GM23338 (cell line): Measurements from ENCODE around the gene SYNPO.

Source experiments
- CREB1 ChIP-seq: fragments of 250-450 bp; sonication (Bioruptor Pico); IDR thresholded peaks from 2 replicates; pipeline ENCODE4 v1.5.0; 2020; ENCODE audit warnings: low read depth, mild to moderate bottlenecking, moderate library complexity
- ETS1 ChIP-seq: IDR thresholded peaks from 2 replicates; pipeline ENCODE4 v1.6.1; 2016; ENCODE audit warnings: antibody characterized with exemption
- EZH2 ChIP-seq: fragments of 200-600 bp; sonication (generic); IDR thresholded peaks from one replicate; pipeline ENCODE4 v1.8.0; 2017; ENCODE audit warnings: antibody characterized with exemption, mild to moderate bottlenecking, low read depth; ENCODE audit not compliant: unreplicated experiment
- EZH2phosphoT487 ChIP-seq: fragments of 200-600 bp; sonication (generic); IDR thresholded peaks from one replicate; pipeline ENCODE4 v1.8.1; 2018; ENCODE audit warnings: antibody characterized with exemption; ENCODE audit not compliant: unreplicated experiment
- JUNB ChIP-seq: IDR thresholded peaks from one replicate; pipeline ENCODE4 v1.6.1; 2016; ENCODE audit warnings: antibody characterized with exemption; ENCODE audit not compliant: unreplicated experiment
- NANOG ChIP-seq: IDR thresholded peaks from 2 replicates; pipeline ENCODE4 v1.6.1; 2016; ENCODE audit warnings: antibody characterized with exemption, borderline replicate concordance
- POLR2AphosphoS5 ChIP-seq: IDR thresholded peaks from 2 replicates; pipeline ENCODE4 v1.6.1; 2016; ENCODE audit warnings: antibody characterized with exemption, low read depth
- REST ChIP-seq: IDR thresholded peaks from one replicate; pipeline ENCODE4 v1.6.1; 2018; ENCODE audit warnings: antibody characterized with exemption; ENCODE audit not compliant: unreplicated experiment
- ZNF114 ChIP-seq: fragments of 250-450 bp; sonication (Bioruptor Pico); IDR thresholded peaks from 2 replicates; pipeline ENCODE4 v1.5.0; 2020; ENCODE audit warnings: mild to moderate bottlenecking, moderate library complexity
- ZNF331 ChIP-seq: fragments of 250-450 bp; sonication (Bioruptor Pico); IDR thresholded peaks from 2 replicates; pipeline ENCODE4 v1.5.0; 2020; ENCODE audit warnings: low read depth, mild to moderate bottlenecking, moderate library complexity
- TF ChIP-seq, protein P1 (sequence below), 2 experiments: fragments of 200-600 bp in 1 of 2; sonication (generic) in 1 of 2; conservative IDR thresholded peaks; 2 replicates each; pipeline versions ENCODE4 v1.5.1 to v1.6.1; 2016 to 2017; ENCODE audit warnings: antibody characterized with exemption in 2 of 2, low read depth in 2 of 2, mild to moderate bottlenecking in 2 of 2, moderate library complexity in 1 of 2
- TF ChIP-seq, protein P2 (sequence below): fragments of 250-450 bp; sonication (Bioruptor Pico); IDR thresholded peaks from 2 replicates; pipeline ENCODE4 v1.5.0; 2020; ENCODE audit warnings: mild to moderate bottlenecking, moderate library complexity

DNA sequence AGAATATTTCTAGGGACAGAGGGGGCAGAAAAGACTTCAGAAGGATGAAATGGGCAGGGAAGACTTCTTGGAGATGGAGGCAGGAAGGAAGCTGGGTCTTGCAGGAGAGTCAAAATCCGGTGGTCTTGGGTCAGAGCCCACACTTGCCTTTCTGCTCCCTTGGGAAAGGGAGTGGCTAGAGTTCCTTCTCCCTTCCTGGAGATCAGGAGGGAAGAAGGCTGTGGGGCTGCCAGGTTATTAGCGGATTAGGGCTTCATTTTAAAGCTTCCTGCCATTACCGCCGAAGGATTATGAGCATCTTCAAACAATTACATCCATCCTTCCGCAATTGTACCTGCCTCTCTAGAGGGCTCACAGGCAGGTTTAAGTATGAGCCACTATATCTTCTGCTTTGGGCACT lies 19.2 kb upstream of the SYNPO start:
- TF ChIP-seq NANOG (no peak), JUNB (no peak), EZH2phosphoT487 (no peak), EZH2 (no peak), POLR2AphosphoS5 (no peak), REST (no peak), CREB1 (no peak), ZNF331 (CRISPR knock-in tag) (no peak), ETS1 (no peak), ZNF114 (CRISPR knock-in tag) (no peak)
- TF ChIP-seq, protein P1, sequence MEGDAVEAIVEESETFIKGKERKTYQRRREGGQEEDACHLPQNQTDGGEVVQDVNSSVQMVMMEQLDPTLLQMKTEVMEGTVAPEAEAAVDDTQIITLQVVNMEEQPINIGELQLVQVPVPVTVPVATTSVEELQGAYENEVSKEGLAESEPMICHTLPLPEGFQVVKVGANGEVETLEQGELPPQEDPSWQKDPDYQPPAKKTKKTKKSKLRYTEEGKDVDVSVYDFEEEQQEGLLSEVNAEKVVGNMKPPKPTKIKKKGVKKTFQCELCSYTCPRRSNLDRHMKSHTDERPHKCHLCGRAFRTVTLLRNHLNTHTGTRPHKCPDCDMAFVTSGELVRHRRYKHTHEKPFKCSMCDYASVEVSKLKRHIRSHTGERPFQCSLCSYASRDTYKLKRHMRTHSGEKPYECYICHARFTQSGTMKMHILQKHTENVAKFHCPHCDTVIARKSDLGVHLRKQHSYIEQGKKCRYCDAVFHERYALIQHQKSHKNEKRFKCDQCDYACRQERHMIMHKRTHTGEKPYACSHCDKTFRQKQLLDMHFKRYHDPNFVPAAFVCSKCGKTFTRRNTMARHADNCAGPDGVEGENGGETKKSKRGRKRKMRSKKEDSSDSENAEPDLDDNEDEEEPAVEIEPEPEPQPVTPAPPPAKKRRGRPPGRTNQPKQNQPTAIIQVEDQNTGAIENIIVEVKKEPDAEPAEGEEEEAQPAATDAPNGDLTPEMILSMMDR (conservative IDR thresholded peaks at IDR 0.05; ENCODE audit: low read depth in 2 of 2), result no peak
- TF ChIP-seq, protein P2, sequence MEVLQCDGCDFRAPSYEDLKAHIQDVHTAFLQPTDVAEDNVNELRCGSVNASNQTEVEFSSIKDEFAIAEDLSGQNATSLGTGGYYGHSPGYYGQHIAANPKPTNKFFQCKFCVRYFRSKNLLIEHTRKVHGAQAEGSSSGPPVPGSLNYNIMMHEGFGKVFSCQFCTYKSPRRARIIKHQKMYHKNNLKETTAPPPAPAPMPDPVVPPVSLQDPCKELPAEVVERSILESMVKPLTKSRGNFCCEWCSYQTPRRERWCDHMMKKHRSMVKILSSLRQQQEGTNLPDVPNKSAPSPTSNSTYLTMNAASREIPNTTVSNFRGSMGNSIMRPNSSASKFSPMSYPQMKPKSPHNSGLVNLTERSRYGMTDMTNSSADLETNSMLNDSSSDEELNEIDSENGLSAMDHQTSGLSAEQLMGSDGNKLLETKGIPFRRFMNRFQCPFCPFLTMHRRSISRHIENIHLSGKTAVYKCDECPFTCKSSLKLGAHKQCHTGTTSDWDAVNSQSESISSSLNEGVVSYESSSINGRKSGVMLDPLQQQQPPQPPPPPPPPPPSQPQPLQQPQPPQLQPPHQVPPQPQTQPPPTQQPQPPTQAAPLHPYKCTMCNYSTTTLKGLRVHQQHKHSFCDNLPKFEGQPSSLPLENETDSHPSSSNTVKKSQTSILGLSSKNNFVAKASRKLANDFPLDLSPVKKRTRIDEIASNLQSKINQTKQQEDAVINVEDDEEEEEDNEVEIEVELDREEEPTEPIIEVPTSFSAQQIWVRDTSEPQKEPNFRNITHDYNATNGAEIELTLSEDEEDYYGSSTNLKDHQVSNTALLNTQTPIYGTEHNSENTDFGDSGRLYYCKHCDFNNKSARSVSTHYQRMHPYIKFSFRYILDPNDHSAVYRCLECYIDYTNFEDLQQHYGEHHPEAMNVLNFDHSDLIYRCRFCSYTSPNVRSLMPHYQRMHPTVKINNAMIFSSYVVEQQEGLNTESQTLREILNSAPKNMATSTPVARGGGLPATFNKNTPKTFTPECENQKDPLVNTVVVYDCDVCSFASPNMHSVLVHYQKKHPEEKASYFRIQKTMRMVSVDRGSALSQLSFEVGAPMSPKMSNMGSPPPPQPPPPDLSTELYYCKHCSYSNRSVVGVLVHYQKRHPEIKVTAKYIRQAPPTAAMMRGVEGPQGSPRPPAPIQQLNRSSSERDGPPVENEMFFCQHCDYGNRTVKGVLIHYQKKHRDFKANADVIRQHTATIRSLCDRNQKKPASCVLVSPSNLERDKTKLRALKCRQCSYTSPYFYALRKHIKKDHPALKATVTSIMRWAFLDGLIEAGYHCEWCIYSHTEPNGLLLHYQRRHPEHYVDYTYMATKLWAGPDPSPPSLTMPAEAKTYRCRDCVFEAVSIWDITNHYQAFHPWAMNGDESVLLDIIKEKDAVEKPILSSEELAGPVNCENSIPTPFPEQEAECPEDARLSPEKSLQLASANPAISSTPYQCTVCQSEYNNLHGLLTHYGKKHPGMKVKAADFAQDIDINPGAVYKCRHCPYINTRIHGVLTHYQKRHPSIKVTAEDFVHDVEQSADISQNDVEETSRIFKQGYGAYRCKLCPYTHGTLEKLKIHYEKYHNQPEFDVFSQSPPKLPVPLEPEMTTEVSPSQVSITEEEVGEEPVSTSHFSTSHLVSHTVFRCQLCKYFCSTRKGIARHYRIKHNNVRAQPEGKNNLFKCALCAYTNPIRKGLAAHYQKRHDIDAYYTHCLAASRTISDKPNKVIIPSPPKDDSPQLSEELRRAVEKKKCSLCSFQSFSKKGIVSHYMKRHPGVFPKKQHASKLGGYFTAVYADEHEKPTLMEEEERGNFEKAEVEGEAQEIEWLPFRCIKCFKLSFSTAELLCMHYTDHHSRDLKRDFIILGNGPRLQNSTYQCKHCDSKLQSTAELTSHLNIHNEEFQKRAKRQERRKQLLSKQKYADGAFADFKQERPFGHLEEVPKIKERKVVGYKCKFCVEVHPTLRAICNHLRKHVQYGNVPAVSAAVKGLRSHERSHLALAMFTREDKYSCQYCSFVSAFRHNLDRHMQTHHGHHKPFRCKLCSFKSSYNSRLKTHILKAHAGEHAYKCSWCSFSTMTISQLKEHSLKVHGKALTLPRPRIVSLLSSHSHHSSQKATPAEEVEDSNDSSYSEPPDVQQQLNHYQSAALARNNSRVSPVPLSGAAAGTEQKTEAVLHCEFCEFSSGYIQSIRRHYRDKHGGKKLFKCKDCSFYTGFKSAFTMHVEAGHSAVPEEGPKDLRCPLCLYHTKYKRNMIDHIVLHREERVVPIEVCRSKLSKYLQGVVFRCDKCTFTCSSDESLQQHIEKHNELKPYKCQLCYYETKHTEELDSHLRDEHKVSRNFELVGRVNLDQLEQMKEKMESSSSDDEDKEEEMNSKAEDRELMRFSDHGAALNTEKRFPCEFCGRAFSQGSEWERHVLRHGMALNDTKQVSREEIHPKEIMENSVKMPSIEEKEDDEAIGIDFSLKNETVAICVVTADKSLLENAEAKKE (CRISPR knock-in tag), result no peak
